Measurements from ENCODE around the gene TBRG4.

Gene TBRG4

GRCh38 chr7:45123913-45124710 lies 12.6 kb upstream of the TBRG4 start:
- H3K27ac ChIP-seq, result no peak overlapping the region
- TF ChIP-seq, protein P1, sequence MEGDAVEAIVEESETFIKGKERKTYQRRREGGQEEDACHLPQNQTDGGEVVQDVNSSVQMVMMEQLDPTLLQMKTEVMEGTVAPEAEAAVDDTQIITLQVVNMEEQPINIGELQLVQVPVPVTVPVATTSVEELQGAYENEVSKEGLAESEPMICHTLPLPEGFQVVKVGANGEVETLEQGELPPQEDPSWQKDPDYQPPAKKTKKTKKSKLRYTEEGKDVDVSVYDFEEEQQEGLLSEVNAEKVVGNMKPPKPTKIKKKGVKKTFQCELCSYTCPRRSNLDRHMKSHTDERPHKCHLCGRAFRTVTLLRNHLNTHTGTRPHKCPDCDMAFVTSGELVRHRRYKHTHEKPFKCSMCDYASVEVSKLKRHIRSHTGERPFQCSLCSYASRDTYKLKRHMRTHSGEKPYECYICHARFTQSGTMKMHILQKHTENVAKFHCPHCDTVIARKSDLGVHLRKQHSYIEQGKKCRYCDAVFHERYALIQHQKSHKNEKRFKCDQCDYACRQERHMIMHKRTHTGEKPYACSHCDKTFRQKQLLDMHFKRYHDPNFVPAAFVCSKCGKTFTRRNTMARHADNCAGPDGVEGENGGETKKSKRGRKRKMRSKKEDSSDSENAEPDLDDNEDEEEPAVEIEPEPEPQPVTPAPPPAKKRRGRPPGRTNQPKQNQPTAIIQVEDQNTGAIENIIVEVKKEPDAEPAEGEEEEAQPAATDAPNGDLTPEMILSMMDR (conservative IDR thresholded peaks at IDR 0.05), result no peak
- TF ChIP-seq ZFX (IDR thresholded peaks at IDR 0.05), result no peak

- no peak for TF ChIP-seq ZFX (IDR thresholded peaks at IDR 0.05)
- TF ChIP-seq, protein P1 (conservative IDR thresholded peaks at IDR 0.05), result no peak
- H3K27ac ChIP-seq, result no peak overlapping the region
Observed at GRCh38 chr7:45122975-45123860, 11.7 kb upstream of the TBRG4 start.

GRCh38 chr7:45119550-45119949 lies 8.1 kb upstream of the TBRG4 start:
- no peak overlapping the region for H3K27ac ChIP-seq
- TF ChIP-seq, protein P1 (conservative IDR thresholded peaks at IDR 0.05), result no peak
- no peak for TF ChIP-seq ZFX (IDR thresholded peaks at IDR 0.05)

DNA sequence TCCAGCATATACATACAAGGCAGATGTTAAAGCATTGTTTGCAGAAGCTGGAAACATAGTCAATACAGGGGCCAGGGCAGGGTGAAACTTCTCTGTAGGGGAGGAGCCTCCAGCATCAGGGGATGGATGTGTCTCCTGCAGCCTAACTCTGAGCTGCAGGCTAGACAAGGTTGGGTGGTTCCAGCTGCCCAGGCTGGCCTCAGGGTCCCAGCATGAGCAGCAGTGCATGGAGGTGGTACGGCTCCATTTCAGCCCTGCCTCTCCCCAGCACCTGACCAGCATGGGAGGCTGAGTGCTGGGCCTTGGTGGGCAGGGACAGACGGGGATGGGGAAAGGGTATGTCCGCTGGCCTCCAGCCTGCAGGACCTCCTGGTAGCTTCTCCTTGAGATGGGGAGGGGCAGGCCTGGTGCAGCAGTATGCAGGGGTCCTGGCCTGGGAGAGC lies 7.4 kb upstream of the TBRG4 start:
- TF ChIP-seq ZFX (IDR thresholded peaks at IDR 0.05), result no peak
- TF ChIP-seq, protein P1 (conservative IDR thresholded peaks at IDR 0.05), result no peak
- no peak overlapping the region for H3K27ac ChIP-seq

GRCh38 chr7:45118292-45118691 lies 6.8 kb upstream of the TBRG4 start:
- TF ChIP-seq, protein P1 (conservative IDR thresholded peaks at IDR 0.05), result no peak
- no peak for TF ChIP-seq ZFX (IDR thresholded peaks at IDR 0.05)
- no peak overlapping the region for H3K27ac ChIP-seq

DNA sequence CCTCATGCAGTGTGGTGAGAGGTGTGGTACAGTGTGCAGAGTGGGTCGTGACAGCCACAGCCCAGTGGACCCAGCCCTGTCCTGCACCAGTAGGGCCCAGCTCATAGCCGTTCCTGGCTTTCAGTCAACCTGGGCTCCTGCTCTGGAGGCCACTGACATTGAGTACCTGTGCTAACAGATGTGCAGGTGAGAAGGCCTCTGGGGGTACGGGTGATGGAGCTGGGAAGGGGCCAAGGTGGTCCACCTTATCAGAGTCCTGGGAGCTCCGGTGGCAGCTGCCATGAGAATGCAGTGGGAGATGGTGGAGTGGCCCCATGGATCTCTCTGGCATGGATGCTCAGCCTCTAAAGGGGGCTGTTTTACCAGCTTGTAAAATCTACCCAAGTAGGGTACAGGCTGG lies 6.1 kb upstream of the TBRG4 start:
- no peak overlapping the region for H3K27ac ChIP-seq
- TF ChIP-seq ZFX (IDR thresholded peaks at IDR 0.05), result no peak
- TF ChIP-seq, protein P1 (conservative IDR thresholded peaks at IDR 0.05), result no peak

- no peak for TF ChIP-seq ZFX (IDR thresholded peaks at IDR 0.05)
Observed at GRCh38 chr7:45116048-45116447, 4.6 kb upstream of the TBRG4 start.

More at GRCh38 chr7:45116048-45116447, 4.6 kb upstream of the TBRG4 start:
- no peak overlapping the region for H3K27ac ChIP-seq
